Measurements from ENCODE around the gene E2F2. TPM values are rescaled to one million over a fixed set of nuclear protein-coding genes. Genes with fewer than 3 reads are reported as not detected.

Gene E2F2
- total RNA-seq, 1 experiment from 2014 or later, result 16.3 TPM

- peak overlapping the region; percentile 14 for H3K9ac ChIP-seq (ENCODE audit: low read length)
- intact Hi-C loops (cut with micrococcal nuclease), result no loop called here
- ChIA-PET CTCF (no interaction called here), RAD21 (ENCODE audit: low non-redundant PET in 1 of 2, low total read pairs in 2 of 2, uncharacterized antibody in 2 of 2, unreplicated experiment in 2 of 2) (no interaction called here), POLR2A (interaction anchor here (0.6 to 1.0 kb wide), 2 partner anchors 57 to 397 kb away, joined by 3 read pairs; no protein-coding TSS in a partner anchor)
- H2AFZ ChIP-seq (ENCODE audit: low read depth, low read length, poor library complexity, severe bottlenecking), result no peak overlapping the region
- H3K36me3 ChIP-seq (ENCODE audit: control insufficient read depth in 1 of 2, insufficient read depth in 2 of 2, low read length in 2 of 2), result no peaks in the 10 kb centered on the region
- H3K4me1 ChIP-seq (ENCODE audit: control insufficient read depth in 1 of 2, insufficient read depth in 2 of 2, low read length in 2 of 2), result peaks cover 48 to 77% of the 10 kb centered on the region in 2 experiments
- ATAC-seq (no peak), DNase-seq (ENCODE audit: low read depth, low spot score) (no peak)
- H3K9me2 ChIP-seq (ENCODE audit: insufficient read depth), result no peaks in the 10 kb centered on the region
- peak overlapping the region; percentile 85; the same call in 1 of the 2 replicates for H3K4me2 ChIP-seq (ENCODE audit: low read length)
- H3K27me3 ChIP-seq (ENCODE audit: insufficient read depth, low read length), result no peaks in the 10 kb centered on the region
- H3K9me3 ChIP-seq (ENCODE audit: control insufficient read depth in 1 of 2, insufficient read depth in 1 of 2, low read depth in 1 of 2, low read length in 2 of 2), result no peaks in the 10 kb centered on the region
- no TSS peak for BruUV-seq (replicated peaks)
- H3K27ac ChIP-seq (ENCODE audit: low read depth, low read length), result peak overlapping the region; percentile 29
- TF ChIP-seq ZBTB33 (IDR thresholded peaks at IDR 0.05; ENCODE audit: extremely low read depth, insufficient replicate concordance, low read length) (no peak), ZNF274 (IDR thresholded peaks at IDR 0.05; ENCODE audit: low read depth, low read length) (no peak), SRF (IDR thresholded peaks at IDR 0.05; ENCODE audit: low read depth) (no peak), POLR2AphosphoS5 (IDR thresholded peaks at IDR 0.05; ENCODE audit: low read depth, low read length) (no peak), YY1 (IDR thresholded peaks at IDR 0.05; ENCODE audit: extremely low read depth, insufficient replicate concordance, low read depth, low read length) (no peak), ZFX (IDR thresholded peaks at IDR 0.05) (no peak), SP1 (IDR thresholded peaks at IDR 0.05; ENCODE audit: low read depth) (no peak), ATF3 (IDR thresholded peaks at IDR 0.05) (no peak), MAX (IDR thresholded peaks at IDR 0.05) (no peak), FOSL1 (IDR thresholded peaks at IDR 0.05; ENCODE audit: low read depth) (no peak), JUND (IDR thresholded peaks at IDR 0.05) (no peak), CEBPB (IDR thresholded peaks at IDR 0.05; ENCODE audit: low read depth) (no peak), EZH2phosphoT487 (IDR thresholded peaks at IDR 0.05; ENCODE audit: borderline replicate concordance) (no peak), EZH2 (IDR thresholded peaks at IDR 0.05) (no peak), EGR1 (IDR thresholded peaks at IDR 0.05; ENCODE audit: low read depth) (no peak), RAD21 (IDR thresholded peaks at IDR 0.05; ENCODE audit: low read depth) (no peak), POLR2A (IDR thresholded peaks at IDR 0.05; ENCODE audit: borderline replicate concordance, extremely low read depth, insufficient read depth, insufficient read length) (no peak), TCF7L2 (IDR thresholded peaks at IDR 0.05; ENCODE audit: borderline replicate concordance, extremely low read depth, insufficient read depth, insufficient read length) (no peak)
- H4K20me1 ChIP-seq (ENCODE audit: insufficient read depth), result no peaks in the 10 kb centered on the region; the same call in 1 of the 2 replicates
- H3K4me3 ChIP-seq (replicated peaks in 1 of 2; ENCODE audit: low read depth in 1 of 2, low read length in 2 of 2), result no peak overlapping the region
- H3K79me2 ChIP-seq (ENCODE audit: insufficient read depth, low read length), result peaks cover 13% of the 10 kb centered on the region
Measured at GRCh38 chr1:23563003-23563402, 32.0 kb upstream of the E2F2 start.

All from HCT116 (cell line).